GM19324 (cell line): ENCODE measurements around the gene CYP26C1.

Source experiments
- ATAC-seq: cut with Tn5 transposase; IDR thresholded peaks from one replicate; pipeline ENCODE4 v1.9.1; 2021; ENCODE audit warnings: mild to moderate bottlenecking, moderate library complexity; ENCODE audit not compliant: unreplicated experiment, low FRiP score

CYP26C1 gene, protein sequence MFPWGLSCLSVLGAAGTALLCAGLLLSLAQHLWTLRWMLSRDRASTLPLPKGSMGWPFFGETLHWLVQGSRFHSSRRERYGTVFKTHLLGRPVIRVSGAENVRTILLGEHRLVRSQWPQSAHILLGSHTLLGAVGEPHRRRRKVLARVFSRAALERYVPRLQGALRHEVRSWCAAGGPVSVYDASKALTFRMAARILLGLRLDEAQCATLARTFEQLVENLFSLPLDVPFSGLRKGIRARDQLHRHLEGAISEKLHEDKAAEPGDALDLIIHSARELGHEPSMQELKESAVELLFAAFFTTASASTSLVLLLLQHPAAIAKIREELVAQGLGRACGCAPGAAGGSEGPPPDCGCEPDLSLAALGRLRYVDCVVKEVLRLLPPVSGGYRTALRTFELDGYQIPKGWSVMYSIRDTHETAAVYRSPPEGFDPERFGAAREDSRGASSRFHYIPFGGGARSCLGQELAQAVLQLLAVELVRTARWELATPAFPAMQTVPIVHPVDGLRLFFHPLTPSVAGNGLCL

DNA sequence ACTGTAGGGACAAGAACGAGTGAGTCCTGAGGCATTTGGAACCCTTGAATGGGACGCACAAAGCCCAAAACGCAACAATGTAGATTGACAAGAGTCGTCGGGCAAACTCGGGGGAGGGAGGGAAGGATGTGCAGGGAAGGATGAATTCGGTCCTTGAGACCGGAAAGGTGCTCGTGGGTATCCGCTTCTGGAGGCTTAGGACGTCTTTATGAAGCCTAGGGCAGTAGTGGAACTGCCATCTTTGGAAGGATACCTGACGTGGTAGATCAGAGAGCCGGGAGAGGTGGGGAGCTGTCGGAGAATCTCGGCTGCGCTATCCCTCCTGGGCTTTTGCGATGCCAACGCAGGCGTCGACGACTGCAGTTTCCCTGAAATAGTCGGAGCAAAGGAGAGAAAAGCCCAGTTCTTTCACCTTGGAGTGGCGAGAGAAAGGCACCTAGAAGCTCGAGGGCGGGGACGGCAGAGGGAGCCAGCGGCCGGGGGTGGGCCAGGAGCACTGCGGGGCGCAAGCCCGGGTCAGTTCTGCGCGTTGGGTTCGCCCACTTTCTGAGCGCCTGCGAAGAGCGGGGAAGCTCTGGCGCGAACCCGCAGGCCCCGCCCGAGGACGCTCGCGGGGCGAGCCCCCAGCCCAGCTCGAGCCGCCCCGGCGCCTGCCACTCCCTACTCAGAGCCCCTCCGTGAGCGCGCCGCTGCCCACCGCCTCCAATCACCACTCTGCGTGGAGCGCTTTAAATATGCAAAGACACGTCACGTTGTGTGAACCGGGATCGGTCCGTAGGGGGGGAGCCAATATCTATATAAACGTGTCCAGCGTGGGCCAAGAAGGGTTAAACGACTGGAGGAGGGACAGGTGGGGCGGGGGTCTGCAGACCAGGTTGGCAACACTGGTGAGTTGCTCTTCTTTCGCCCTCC is at the start of gene CYP26C1:
Gene CYP26C1, plus strand, starts transcription at position 824 of the 912 bp plus-strand sequence. CDS start 466 bp downstream, outside the sequence.
- no peak for ATAC-seq

DNA sequence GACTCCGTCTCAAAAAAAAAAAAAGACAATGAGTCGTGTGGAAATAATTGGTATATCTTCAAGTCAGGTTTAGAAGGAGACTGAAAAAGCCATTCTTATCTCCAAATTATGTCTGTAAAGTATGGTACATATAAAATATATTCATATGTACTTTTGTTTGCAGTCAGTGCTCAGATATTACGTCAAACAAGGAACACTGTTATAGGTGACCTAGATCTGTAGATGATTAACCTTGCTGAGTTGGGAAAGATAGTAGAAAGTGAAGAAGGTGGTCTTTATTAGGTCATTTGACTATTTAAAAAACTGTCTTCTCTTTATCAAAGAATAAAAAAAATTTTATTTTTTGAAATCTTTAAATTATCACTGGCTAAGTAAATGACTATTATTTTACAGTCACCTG is 44.9 kb upstream of the CYP26C1 start:
- no peak for ATAC-seq

- no peak for ATAC-seq
Measured at GRCh38 chr10:93023013-93023650, 37.5 kb upstream of the CYP26C1 start.

DNA sequence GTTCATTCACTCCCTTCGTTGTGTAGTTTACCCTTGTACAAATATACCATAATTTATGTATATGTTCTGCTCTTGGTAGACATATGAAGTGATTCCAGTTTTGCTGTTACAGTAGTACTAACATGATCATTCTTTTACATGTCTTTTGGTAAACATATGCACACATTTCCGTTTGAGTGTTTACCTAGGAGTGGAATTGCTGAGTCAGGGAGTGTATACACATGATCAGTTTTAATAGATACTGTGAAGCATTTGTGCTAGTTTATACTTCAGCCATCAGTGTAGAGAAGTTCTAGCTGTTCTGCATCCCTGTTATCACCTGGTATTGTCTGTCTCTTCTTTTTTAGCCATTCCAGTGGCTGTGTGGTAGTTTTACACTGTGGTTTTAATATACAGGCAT is 34.5 kb upstream of the CYP26C1 start:
- ATAC-seq = no peak

DNA sequence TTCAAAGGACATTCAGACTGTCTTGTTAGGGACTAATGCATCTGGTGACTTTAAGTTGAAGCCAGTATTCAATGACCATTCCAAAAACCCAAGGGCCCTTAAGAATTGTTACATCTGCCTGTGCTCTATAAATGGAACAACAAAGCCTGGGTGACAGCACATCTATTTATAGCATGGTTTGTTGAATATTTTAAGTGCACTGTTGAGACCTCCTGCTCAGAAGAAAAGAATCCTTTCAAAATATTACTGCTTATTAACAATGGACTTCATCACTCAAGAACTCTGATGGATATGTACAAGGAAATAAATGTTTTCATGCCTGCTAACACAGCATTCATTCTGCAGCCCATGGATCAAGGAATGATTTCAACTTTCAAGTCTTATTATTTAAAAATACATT is 33.1 kb upstream of the CYP26C1 start:
- ATAC-seq = no peak

GRCh38 chr10:93028883-93029282 is 31.7 kb upstream of the CYP26C1 start:
- ATAC-seq = no peak

DNA sequence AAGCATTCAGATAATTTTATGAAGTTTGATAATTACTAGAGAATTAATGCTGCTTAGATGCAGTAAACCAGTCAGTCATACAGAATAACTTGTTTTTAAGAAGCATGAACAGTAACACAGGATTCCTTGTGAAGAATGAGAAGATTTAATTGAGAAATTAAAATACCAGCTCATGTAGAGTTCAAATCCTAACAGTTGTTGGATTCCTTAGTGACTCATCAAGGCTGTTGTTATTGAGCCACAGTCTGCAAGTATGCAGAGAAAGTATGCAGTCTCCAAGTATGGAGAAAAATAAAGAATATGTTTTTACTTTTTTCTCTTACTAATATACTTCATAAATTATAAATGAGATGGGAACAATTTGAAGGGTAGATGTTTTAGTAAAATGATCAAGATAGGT is 30.2 kb upstream of the CYP26C1 start:
- ATAC-seq = no peak

DNA sequence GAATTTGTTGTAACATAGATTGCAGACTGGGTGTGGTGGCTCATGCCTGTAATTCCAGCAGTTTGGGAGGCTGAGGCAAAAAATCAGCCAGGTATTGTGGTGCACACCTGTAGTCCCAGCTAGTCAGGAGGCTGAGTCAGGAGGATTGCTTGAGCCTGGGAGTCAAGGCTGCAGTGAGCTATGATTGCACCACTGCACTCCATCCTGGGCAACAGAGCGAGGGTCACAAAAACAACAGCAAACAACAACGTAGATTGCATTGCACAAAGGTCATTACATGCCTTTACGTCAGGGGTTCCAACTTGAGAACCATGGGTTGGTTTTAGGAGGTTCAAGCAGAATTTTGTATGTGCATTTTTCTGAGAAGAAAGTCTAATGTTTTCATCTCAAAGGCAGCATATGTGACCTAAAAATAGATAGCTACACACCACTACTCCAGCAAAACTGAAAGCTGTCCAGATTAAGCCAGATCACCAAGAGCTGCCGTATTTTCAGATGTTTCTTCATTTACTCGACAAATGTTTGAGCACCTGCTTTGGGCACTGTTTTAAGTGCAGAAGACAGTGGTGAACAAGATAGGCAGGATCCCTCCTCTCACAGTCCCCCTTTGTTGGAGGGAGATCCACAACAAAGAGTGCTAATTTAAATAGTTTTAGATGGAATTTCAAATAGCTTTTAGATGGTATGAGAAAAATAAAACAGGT is 28.3 kb upstream of the CYP26C1 start:
- no peak for ATAC-seq

- no peak for ATAC-seq
Measured at GRCh38 chr10:93032809-93033137, 27.8 kb upstream of the CYP26C1 start.

GRCh38 chr10:93034426-93034825 is 26.2 kb upstream of the CYP26C1 start:
- no peak for ATAC-seq

GRCh38 chr10:93039110-93039509 is 21.5 kb upstream of the CYP26C1 start:
- no peak for ATAC-seq

DNA sequence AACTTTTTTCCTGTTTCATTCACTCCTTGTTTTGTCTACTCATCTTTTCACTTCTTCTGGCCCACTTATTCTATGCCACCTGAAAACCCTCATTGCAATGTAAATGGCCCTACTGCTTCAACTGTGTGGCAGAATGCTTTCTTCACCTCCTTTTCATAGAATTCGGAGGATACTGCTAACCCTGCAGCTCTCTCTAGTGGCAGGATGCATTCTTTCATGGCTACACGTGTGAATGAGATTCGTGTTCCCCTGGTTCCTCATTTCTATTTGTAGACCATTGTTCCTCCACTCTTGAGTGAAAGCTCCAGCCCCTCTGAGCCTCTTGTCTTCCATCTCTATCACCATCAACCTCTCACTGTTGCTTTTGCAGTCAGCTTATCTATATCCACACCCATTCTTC is 20.9 kb upstream of the CYP26C1 start:
- ATAC-seq = no peak

- ATAC-seq = no peak
Measured at GRCh38 chr10:93054486-93054885, 6.1 kb upstream of the CYP26C1 start.

- no peak for ATAC-seq
Measured at GRCh38 chr10:93058139-93058538, 2.5 kb upstream of the CYP26C1 start.

GRCh38 chr10:93060887-93061593 is 442 bp downstream of the CYP26C1 start:
- no peak for ATAC-seq

GRCh38 chr10:93061594-93062513 is 1.3 kb downstream of the CYP26C1 start:
- ATAC-seq = no peak

- no peak for ATAC-seq
Measured at GRCh38 chr10:93062514-93063143, 2.0 kb downstream of the CYP26C1 start.
